Activated CD8-positive, alpha-beta T cell treated with anti-CD3 and anti-CD28 coated beads for 36 hours (primary cell): ENCODE measurements around the gene STPG1. TPM values are rescaled to one million over a fixed set of nuclear protein-coding genes. Genes with fewer than 3 reads are reported as not detected.

ENCODE experiments used
- ATAC-seq: fragments of 200-7000 bp; cut with Tn5 transposase; one replicate; pipeline ENCODE4 v1.10.0; 2021; ENCODE audit warnings: mild to moderate bottlenecking, moderate library complexity
- CTCF ChIA-PET: fragments of 350-600 bp; sonication (Branson Sonifier 250); formaldehyde crosslinking; loops from one replicate; lab custom pipeline; 2021; ENCODE audit warnings: antibody characterized with exemption; lab: Charles Lee
- POLR2A ChIA-PET: fragments of 350-600 bp; sonication (Branson Sonifier 250); formaldehyde crosslinking; loops from one replicate; lab custom pipeline; 2021; ENCODE audit warnings: antibody characterized with exemption; lab: Charles Lee
- DNase-seq: peaks from one replicate; pipeline ENCODE4 v3.0.0-alpha.2; 2020
- H3K27ac Mint-ChIP-seq: one replicate; pipeline ENCODE4 v1.8.0; 2021; ENCODE audit warnings: mild to moderate bottlenecking, mixed read lengths
- H3K27me3 Mint-ChIP-seq: one replicate; pipeline ENCODE4 v1.8.0; 2021; ENCODE audit warnings: mixed read lengths
- H3K36me3 Mint-ChIP-seq: one replicate; pipeline ENCODE4 v1.8.0; 2021; ENCODE audit warnings: low read depth, mixed read lengths
- H3K4me1 Mint-ChIP-seq: one replicate; pipeline ENCODE4 v1.8.0; 2021; ENCODE audit warnings: low read depth, mixed read lengths
- H3K4me3 Mint-ChIP-seq: one replicate; pipeline ENCODE4 v1.8.0; 2021; ENCODE audit warnings: mild to moderate bottlenecking, moderate library complexity, mixed read lengths
- H3K9me3 Mint-ChIP-seq: one replicate; pipeline ENCODE4 v1.8.0; 2021; ENCODE audit warnings: mixed read lengths
- CTCF ChIP-seq: fragments of 200-600 bp; IDR thresholded peaks from one replicate; pipeline ENCODE4 v1.8.0; 2022; ENCODE audit warnings: antibody characterized with exemption, mild to moderate bottlenecking
- intact Hi-C: fragments of 100-400 bp; cut with micrococcal nuclease; formaldehyde crosslinking; loops from one replicate; pipeline ENCODE4 v1.10.0; 2022
- total RNA-seq, 2 experiments: library from RNA; stranded (reverse); gene quantifications; one replicate each; pipeline ENCODE4 v1.2.3, GENCODE V29; 2021

Gene STPG1
- total RNA-seq, 2 experiments from 2014 or later: 5.6 to 6.3 TPM

DNA sequence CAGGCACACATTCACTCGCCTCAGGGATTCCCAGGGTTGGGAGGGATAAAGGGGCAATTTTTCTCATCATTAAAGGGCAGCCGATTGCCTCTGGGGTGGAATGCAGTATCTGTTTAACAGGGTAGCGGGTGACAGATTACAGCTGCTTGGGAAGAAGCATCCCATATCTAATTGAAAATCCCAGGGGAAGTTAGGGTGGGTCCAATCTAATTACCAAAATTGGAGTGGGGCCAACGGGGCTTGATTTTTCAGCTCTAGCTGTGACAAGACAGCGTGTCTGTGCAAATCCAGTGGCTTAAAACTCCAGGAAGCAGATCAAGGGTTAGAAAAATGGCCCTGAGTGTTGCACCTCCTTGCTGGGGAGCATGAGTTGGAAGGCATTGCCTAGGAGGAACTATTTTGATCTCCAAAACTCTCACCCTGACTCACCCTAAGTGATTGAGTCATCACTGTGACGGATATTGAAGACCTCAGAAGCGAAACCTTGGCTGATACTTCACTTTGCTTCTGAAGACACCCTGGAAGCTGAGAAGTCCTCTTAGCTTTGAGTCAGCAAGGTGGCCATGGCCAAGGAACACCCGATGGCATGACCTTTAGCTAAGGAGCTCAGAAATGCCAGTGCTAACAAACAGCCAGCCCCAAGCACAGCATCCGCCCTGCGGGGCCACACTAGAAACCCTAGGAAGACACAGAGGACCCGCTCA is 48.5 kb downstream of the STPG1 start:
- peaks cover 14% of the 10 kb centered on the region for H3K4me1 Mint-ChIP-seq
- peak; percentile 60 for DNase-seq
- H3K36me3 Mint-ChIP-seq: no peaks in the 10 kb centered on the region
- ChIA-PET CTCF (interaction anchor here (0.9 to 3.9 kb wide), 5 partner anchors 14 to 215 kb away, joined by 4 to 21 read pairs (median 10); no protein-coding TSS in a partner anchor), POLR2A (interaction anchor here (0.6 kb wide), 1 partner anchor 39 kb away, joined by 3 read pairs; no protein-coding TSS in a partner anchor)
- TF ChIP-seq CTCF: no peak
- no peaks in the 10 kb centered on the region for H3K9me3 Mint-ChIP-seq
- ATAC-seq: peak; percentile 98
- intact Hi-C loops: no loop called here
- H3K27ac Mint-ChIP-seq: peak overlapping the region; percentile 22
- H3K4me3 Mint-ChIP-seq: no peak overlapping the region
- H3K27me3 Mint-ChIP-seq: no peaks in the 10 kb centered on the region

DNA sequence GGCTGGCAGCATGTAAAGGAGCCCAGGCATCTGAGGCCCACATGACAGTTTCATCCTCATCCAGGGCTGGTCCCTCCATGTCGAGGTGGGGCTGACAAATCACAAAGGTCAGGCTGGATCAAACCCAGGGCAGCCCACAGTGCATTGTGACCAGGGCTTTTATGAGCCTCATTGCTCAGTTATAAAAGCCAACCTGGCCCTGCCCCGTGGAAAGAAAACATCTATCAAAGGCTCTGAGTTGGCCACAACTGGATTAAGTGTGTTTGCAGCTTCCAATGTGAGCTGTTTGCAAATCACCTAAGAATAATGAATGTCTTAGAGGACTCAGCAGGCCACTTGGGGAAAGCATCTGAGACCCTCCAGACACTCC is 49.0 kb downstream of the STPG1 start:
- intact Hi-C loops: no loop called here
- ChIA-PET CTCF (interaction anchor here (1.9 to 3.9 kb wide), 4 partner anchors 13 to 27 kb away, joined by 8 to 21 read pairs (median 12); no protein-coding TSS in a partner anchor), POLR2A (interaction anchor here (0.6 kb wide), 2 partner anchors 28 to 39 kb away, joined by 3 read pairs; no protein-coding TSS in a partner anchor)
- H3K4me1 Mint-ChIP-seq: peaks cover 14% of the 10 kb centered on the region
- no peak for DNase-seq
- no peak for TF ChIP-seq CTCF
- no peak for ATAC-seq
- no peaks in the 10 kb centered on the region for H3K9me3 Mint-ChIP-seq
- no peaks in the 10 kb centered on the region for H3K36me3 Mint-ChIP-seq
- no peak overlapping the region for H3K27ac Mint-ChIP-seq
- no peaks in the 10 kb centered on the region for H3K27me3 Mint-ChIP-seq
- H3K4me3 Mint-ChIP-seq: no peak overlapping the region

GRCh38 chr1:24363994-24364393 is 49.6 kb downstream of the STPG1 start:
- no peaks in the 10 kb centered on the region for H3K9me3 Mint-ChIP-seq
- ChIA-PET POLR2A (interaction anchor here (0.6 kb wide), 2 partner anchors 29 to 40 kb away, joined by 3 read pairs; no protein-coding TSS in a partner anchor), CTCF (interaction anchor here (1.9 to 3.5 kb wide), 3 partner anchors 13 to 27 kb away, joined by 8 to 14 read pairs (median 11); no protein-coding TSS in a partner anchor)
- H3K27ac Mint-ChIP-seq: no peak overlapping the region
- H3K4me1 Mint-ChIP-seq: peaks cover 14% of the 10 kb centered on the region
- ATAC-seq (no peak), DNase-seq (no peak)
- H3K36me3 Mint-ChIP-seq: no peaks in the 10 kb centered on the region
- H3K27me3 Mint-ChIP-seq: no peaks in the 10 kb centered on the region
- H3K4me3 Mint-ChIP-seq: no peak overlapping the region
- intact Hi-C loops: no loop called here
- TF ChIP-seq CTCF: no peak

DNA sequence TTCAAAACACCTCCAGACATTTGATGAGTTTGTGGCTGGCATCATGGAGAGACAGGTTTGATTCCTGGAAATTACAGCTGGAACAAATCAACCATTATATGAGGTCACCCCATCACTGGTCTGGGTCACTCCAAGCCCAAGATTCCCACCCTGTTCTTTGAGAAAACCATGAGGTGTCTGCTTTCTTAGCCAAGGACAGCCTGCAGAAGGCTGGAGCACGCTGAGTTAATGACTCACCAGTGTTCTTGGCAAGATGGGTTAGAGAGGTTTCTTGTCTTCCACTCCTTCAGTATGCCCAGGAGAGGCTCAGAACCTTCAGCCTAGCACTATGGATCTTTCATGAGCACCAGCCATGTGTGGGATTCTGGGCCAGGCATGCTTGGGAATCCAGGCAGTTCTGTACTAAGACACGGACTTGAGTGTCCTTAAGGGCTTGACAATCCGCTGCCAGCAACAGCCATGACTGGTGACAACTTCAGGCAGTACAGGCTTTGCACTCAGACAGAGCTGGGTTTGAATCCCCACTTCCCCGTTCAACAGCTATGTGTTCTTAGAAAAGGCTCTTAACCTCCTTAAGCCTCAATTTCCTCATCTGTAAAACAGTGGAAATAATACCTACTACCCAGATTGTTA is 50.5 kb downstream of the STPG1 start:
- H3K36me3 Mint-ChIP-seq: no peaks in the 10 kb centered on the region
- POLR2A ChIA-PET: no interaction called here
- no peak for TF ChIP-seq CTCF
- CTCF ChIA-PET: interaction anchor here (3.5 kb wide), 1 partner anchor 28 kb away, joined by 14 read pairs; no protein-coding TSS in a partner anchor
- ATAC-seq (no peak), DNase-seq (no peak)
- no peak overlapping the region for H3K4me3 Mint-ChIP-seq
- H3K27ac Mint-ChIP-seq: no peak overlapping the region
- H3K4me1 Mint-ChIP-seq: peaks cover 14% of the 10 kb centered on the region
- no peaks in the 10 kb centered on the region for H3K27me3 Mint-ChIP-seq
- intact Hi-C loops: no loop called here
- H3K9me3 Mint-ChIP-seq: no peaks in the 10 kb centered on the region

GRCh38 chr1:24362396-24362795 is 51.2 kb downstream of the STPG1 start:
- H3K27ac Mint-ChIP-seq: no peak overlapping the region
- no peaks in the 10 kb centered on the region for H3K27me3 Mint-ChIP-seq
- intact Hi-C loops: no loop called here
- no peaks in the 10 kb centered on the region for H3K36me3 Mint-ChIP-seq
- no peaks in the 10 kb centered on the region for H3K9me3 Mint-ChIP-seq
- H3K4me3 Mint-ChIP-seq: no peak overlapping the region
- ATAC-seq (no peak), DNase-seq (no peak)
- POLR2A ChIA-PET: no interaction called here
- peaks cover 14% of the 10 kb centered on the region for H3K4me1 Mint-ChIP-seq
- TF ChIP-seq CTCF: no peak
- CTCF ChIA-PET: interaction anchor here (3.5 kb wide), 1 partner anchor 29 kb away, joined by 14 read pairs; no protein-coding TSS in a partner anchor
